Measurements from ENCODE around the gene LYZL6.

GRCh38 chr17:35890774-35891155 lies 52.7 kb downstream of the LYZL6 start:
- TF ChIP-seq POLR2A (IDR thresholded peaks at IDR 0.05; ENCODE audit: low read depth) (no peak), CTCF (IDR thresholded peaks at IDR 0.05) (no peak), POLR2AphosphoS5 (IDR thresholded peaks at IDR 0.05) (peak in 1 of 2 donors; percentile 5), EP300 (IDR thresholded peaks at IDR 0.05) (no peak)

All from esophagus muscularis mucosa (tissue), 4 donors.